ENCODE measurements around the gene WDR44.
"Not testable (repeated sequence)": the region's sequence is repeated elsewhere in the genome, so short reads cannot be mapped to it uniquely, and the experiment has no call there.

WDR44 gene

GRCh38 chrX:118345464-118346257 is at the start of gene WDR44:
Gene WDR44, plus strand, starts transcription at chrX:118346106. Its CDS starts 398 bp downstream, at chrX:118346504.
- peaks cover 4% of the 10 kb centered on the region for H3K9me3 ChIP-seq (ENCODE audit: control insufficient read depth, low read depth, low read length)
- no peaks in the 10 kb centered on the region for H3K36me3 ChIP-seq (ENCODE audit: control insufficient read depth, low read depth, low read length)
- peaks cover 5% of the 10 kb centered on the region for H3K4me1 ChIP-seq (ENCODE audit: control insufficient read depth, low read depth, low read length)
- H3K27me3 ChIP-seq (ENCODE audit: control insufficient read depth, insufficient read depth, low read length) = no peaks in the 10 kb centered on the region
- peak within 1 kb of the TSS; percentile 54 for H3K9ac ChIP-seq (ENCODE audit: low read length)
- no peak within 1 kb of the TSS for H3K27ac ChIP-seq (ENCODE audit: low read length)
- peak within 1 kb of the TSS; percentile 66 for H3K4me3 ChIP-seq (ENCODE audit: low read length)

DNA sequence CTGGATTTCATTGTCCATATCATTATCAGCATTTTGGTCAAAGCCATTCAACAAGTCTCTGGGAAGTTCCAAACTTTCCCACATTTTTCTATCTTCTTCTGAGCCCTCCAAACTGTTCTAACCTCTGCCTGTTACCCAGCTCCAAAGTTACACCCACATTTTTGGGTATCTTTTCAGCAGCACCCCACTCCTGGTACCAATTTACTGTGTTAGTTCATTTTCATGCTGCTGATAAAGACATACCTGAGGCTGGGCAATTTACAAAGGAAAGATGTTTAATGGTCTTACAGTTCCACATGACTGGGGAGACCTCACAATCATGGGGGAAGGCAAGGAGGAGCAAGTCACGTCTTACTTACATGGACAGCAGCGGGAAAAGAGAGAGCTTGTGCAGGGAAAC is 40.1 kb upstream of the WDR44 start:
- not testable (repeated sequence) for H3K27me3 ChIP-seq (ENCODE audit: control insufficient read depth, insufficient read depth, low read length); H3K36me3 ChIP-seq (ENCODE audit: control insufficient read depth, low read depth, low read length); H3K4me1 ChIP-seq (ENCODE audit: control insufficient read depth, low read depth, low read length); H3K4me3 ChIP-seq (ENCODE audit: low read length); H3K9ac ChIP-seq (ENCODE audit: low read length); H3K27ac ChIP-seq (ENCODE audit: low read length)
- peaks cover 24% of the 10 kb centered on the region for H3K9me3 ChIP-seq (ENCODE audit: control insufficient read depth, low read depth, low read length)

DNA sequence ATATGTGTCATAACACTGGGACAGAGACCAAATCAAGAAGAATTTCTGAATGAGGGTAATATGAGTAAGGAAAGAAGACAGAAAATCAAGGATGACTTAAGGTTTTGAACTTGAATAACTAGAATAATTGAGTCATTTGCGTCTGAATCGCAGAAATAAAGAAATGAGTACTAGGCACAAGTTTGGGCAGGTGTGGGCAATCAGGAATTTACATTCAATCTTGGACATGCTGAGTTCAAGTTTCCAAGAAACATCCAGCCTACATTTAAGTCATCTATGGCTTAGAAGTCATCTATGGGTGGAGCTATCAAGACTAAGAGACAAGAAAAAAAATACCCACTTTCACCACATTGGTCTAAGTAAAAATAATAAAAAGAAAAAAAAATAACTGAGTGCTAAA is 30.4 kb upstream of the WDR44 start:
- Histone ChIP-seq H3K4me1 (ENCODE audit: control insufficient read depth, low read depth, low read length) (no peaks in the 10 kb centered on the region), H3K36me3 (ENCODE audit: control insufficient read depth, low read depth, low read length) (no peaks in the 10 kb centered on the region), H3K9me3 (ENCODE audit: control insufficient read depth, low read depth, low read length) (peaks cover 1% of the 10 kb centered on the region), H3K27ac (ENCODE audit: low read length) (no peak overlapping the region), H3K4me3 (ENCODE audit: low read length) (no peak overlapping the region), H3K27me3 (ENCODE audit: control insufficient read depth, insufficient read depth, low read length) (no peaks in the 10 kb centered on the region), H3K9ac (ENCODE audit: low read length) (no peak overlapping the region)

- Histone ChIP-seq H3K27ac (ENCODE audit: low read length) (no peak overlapping the region), H3K36me3 (ENCODE audit: control insufficient read depth, low read depth, low read length) (no peaks in the 10 kb centered on the region), H3K9ac (ENCODE audit: low read length) (no peak overlapping the region), H3K9me3 (ENCODE audit: control insufficient read depth, low read depth, low read length) (peaks cover 14% of the 10 kb centered on the region), H3K4me1 (ENCODE audit: control insufficient read depth, low read depth, low read length) (no peaks in the 10 kb centered on the region), H3K4me3 (ENCODE audit: low read length) (no peak overlapping the region), H3K27me3 (ENCODE audit: control insufficient read depth, insufficient read depth, low read length) (no peaks in the 10 kb centered on the region)
These were observed 21.3 kb upstream of the WDR44 start for GRCh38 chrX:118324588-118324987.

DNA sequence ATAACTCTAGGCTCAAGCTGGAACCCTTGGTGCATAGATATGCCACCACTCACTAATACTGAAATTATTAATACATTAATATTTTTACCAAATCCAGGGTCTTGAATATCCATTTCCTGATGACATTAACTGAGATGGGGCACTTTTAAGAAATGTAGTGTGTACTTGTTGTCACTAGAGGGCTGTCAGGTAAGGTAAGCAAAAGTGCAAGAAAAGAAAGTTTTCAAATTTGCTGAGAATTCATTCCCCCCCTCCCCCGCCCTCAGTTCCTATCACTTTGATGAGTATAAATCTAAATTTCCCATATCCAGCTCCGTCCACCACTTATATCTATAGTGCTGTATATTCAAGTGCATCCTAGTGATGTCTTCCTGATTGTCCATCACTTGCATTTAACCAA is 20.5 kb upstream of the WDR44 start:
- Histone ChIP-seq H3K36me3 (ENCODE audit: control insufficient read depth, low read depth, low read length) (no peaks in the 10 kb centered on the region), H3K9me3 (ENCODE audit: control insufficient read depth, low read depth, low read length) (peaks cover 14% of the 10 kb centered on the region), H3K9ac (ENCODE audit: low read length) (no peak overlapping the region), H3K27ac (ENCODE audit: low read length) (no peak overlapping the region), H3K4me3 (ENCODE audit: low read length) (no peak overlapping the region), H3K4me1 (ENCODE audit: control insufficient read depth, low read depth, low read length) (no peaks in the 10 kb centered on the region), H3K27me3 (ENCODE audit: control insufficient read depth, insufficient read depth, low read length) (no peaks in the 10 kb centered on the region)

GRCh38 chrX:118329175-118329574 is 16.7 kb upstream of the WDR44 start:
- no peaks in the 10 kb centered on the region for H3K27me3 ChIP-seq (ENCODE audit: control insufficient read depth, insufficient read depth, low read length)
- H3K9ac ChIP-seq (ENCODE audit: low read length) = no peak overlapping the region
- H3K9me3 ChIP-seq (ENCODE audit: control insufficient read depth, low read depth, low read length) = peaks cover 13% of the 10 kb centered on the region
- no peak overlapping the region for H3K4me3 ChIP-seq (ENCODE audit: low read length)
- no peak overlapping the region for H3K27ac ChIP-seq (ENCODE audit: low read length)
- H3K36me3 ChIP-seq (ENCODE audit: control insufficient read depth, low read depth, low read length) = no peaks in the 10 kb centered on the region
- no peaks in the 10 kb centered on the region for H3K4me1 ChIP-seq (ENCODE audit: control insufficient read depth, low read depth, low read length)

- H3K4me1 ChIP-seq (ENCODE audit: control insufficient read depth, low read depth, low read length) = no peaks in the 10 kb centered on the region
- H3K27ac ChIP-seq (ENCODE audit: low read length) = no peak overlapping the region
- peaks cover 13% of the 10 kb centered on the region for H3K9me3 ChIP-seq (ENCODE audit: control insufficient read depth, low read depth, low read length)
- no peak overlapping the region for H3K4me3 ChIP-seq (ENCODE audit: low read length)
- no peaks in the 10 kb centered on the region for H3K36me3 ChIP-seq (ENCODE audit: control insufficient read depth, low read depth, low read length)
- no peak overlapping the region for H3K9ac ChIP-seq (ENCODE audit: low read length)
- no peaks in the 10 kb centered on the region for H3K27me3 ChIP-seq (ENCODE audit: control insufficient read depth, insufficient read depth, low read length)
These were observed 8.2 kb upstream of the WDR44 start for GRCh38 chrX:118337687-118338086.

GRCh38 chrX:118338930-118339329 is 7.0 kb upstream of the WDR44 start:
- Histone ChIP-seq H3K9ac (ENCODE audit: low read length) (no peak overlapping the region), H3K36me3 (ENCODE audit: control insufficient read depth, low read depth, low read length) (no peaks in the 10 kb centered on the region), H3K9me3 (ENCODE audit: control insufficient read depth, low read depth, low read length) (peaks cover 10% of the 10 kb centered on the region), H3K4me1 (ENCODE audit: control insufficient read depth, low read depth, low read length) (no peaks in the 10 kb centered on the region), H3K4me3 (ENCODE audit: low read length) (no peak overlapping the region), H3K27me3 (ENCODE audit: control insufficient read depth, insufficient read depth, low read length) (no peaks in the 10 kb centered on the region), H3K27ac (ENCODE audit: low read length) (no peak overlapping the region)

DNA sequence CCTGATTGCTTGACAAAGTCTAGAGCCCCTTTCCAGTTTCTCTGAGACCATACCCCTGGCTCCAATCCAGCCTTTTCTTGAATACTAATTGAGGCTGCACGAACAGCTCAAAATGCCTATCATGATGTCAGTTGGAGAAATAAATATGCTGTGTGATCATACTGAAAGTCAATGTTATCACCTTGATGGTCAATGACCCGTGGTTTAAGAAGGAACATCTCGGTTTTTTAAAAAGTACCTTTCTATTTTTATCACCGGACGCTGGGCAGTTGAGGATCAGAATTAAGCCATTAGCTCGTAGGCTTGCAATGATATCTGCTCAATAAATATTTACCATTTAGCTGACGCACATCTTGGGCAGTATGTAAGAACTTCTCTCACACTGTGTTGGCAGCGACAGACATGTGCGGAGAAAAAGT is 852 bp upstream of the WDR44 start:
- Histone ChIP-seq H3K27me3 (ENCODE audit: control insufficient read depth, insufficient read depth, low read length) (no peaks in the 10 kb centered on the region), H3K4me1 (ENCODE audit: control insufficient read depth, low read depth, low read length) (peaks cover 5% of the 10 kb centered on the region), H3K27ac (ENCODE audit: low read length) (no peak overlapping the region), H3K9ac (ENCODE audit: low read length) (peak overlapping the region; percentile 44), H3K36me3 (ENCODE audit: control insufficient read depth, low read depth, low read length) (no peaks in the 10 kb centered on the region), H3K4me3 (ENCODE audit: low read length) (peak overlapping the region; percentile 66), H3K9me3 (ENCODE audit: control insufficient read depth, low read depth, low read length) (peaks cover 4% of the 10 kb centered on the region)

DNA sequence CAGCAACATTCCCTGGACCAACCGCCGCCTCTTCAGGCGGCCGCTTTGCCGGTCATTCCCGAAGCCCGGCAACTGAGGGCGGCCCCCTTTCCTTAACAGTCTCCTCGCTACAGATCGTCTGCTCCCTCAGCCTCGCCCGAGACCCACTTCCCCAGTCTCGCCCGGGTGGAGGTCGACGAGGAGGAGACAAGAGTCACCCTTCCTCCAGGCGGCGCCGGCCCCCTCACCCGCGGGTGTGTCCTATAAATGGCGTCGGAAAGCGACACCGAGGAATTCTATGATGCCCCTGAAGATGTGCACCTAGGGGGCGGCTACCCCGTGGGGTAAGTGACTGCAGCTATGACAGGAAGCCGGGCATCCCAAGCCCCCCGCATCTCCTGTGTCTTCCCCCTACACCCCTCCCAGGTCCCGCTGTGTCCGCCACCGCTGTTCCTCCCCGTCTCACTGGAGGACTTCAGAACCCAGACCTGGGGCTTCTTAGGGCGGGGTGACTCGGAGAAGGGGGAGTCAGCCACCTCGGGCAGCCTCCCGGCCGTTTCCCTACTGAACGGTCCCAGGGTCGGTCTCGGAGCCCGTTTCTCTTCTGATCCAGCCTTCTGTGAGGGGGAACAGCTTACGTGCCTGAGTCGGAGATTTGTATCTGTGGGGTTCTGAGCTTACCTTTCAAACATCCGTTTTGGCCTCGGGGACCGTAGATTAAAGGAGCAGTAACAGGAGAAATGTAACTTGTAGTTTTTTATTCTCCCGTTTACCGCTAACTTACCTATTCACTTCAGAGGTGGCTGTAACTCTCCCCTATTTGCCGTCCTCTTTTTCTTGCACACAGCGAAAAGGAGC is 570 bp downstream of the WDR44 start:
- Histone ChIP-seq H3K36me3 (ENCODE audit: control insufficient read depth, low read depth, low read length) (no peaks in the 10 kb centered on the region), H3K4me3 (ENCODE audit: low read length) (peak overlapping the region; percentile 66), H3K27ac (ENCODE audit: low read length) (no peak overlapping the region), H3K9me3 (ENCODE audit: control insufficient read depth, low read depth, low read length) (peaks cover 4% of the 10 kb centered on the region), H3K27me3 (ENCODE audit: control insufficient read depth, insufficient read depth, low read length) (no peaks in the 10 kb centered on the region), H3K4me1 (ENCODE audit: control insufficient read depth, low read depth, low read length) (peaks cover 5% of the 10 kb centered on the region), H3K9ac (ENCODE audit: low read length) (peak overlapping the region; percentile 54)

GRCh38 chrX:118347131-118347530 is 1.2 kb downstream of the WDR44 start:
- Histone ChIP-seq H3K27me3 (ENCODE audit: control insufficient read depth, insufficient read depth, low read length) (no peaks in the 10 kb centered on the region), H3K36me3 (ENCODE audit: control insufficient read depth, low read depth, low read length) (no peaks in the 10 kb centered on the region), H3K4me1 (ENCODE audit: control insufficient read depth, low read depth, low read length) (peaks cover 5% of the 10 kb centered on the region), H3K4me3 (ENCODE audit: low read length) (peak overlapping the region; percentile 66), H3K27ac (ENCODE audit: low read length) (no peak overlapping the region), H3K9ac (ENCODE audit: low read length) (peak overlapping the region; percentile 54), H3K9me3 (ENCODE audit: control insufficient read depth, low read depth, low read length) (peaks cover 4% of the 10 kb centered on the region)
